Keratinocyte (primary cell): ENCODE data around the gene IGF1R. TPM values are rescaled to one million over a fixed set of nuclear protein-coding genes. Genes with fewer than 3 reads are reported as not detected.

Experiments used
- DNase-seq: peaks from one replicate; pipeline ENCODE4 v3.0.0-alpha.2; 2011; ENCODE audit warnings: low read depth, missing footprints, low spot score
- FAIRE-seq: peaks from 2 replicates; lab custom pipeline; 2011; peaks lifted over from hg19 to GRCh38; lab: Jason Lieb, UNC
- H2AFZ ChIP-seq: 2 replicates; pipeline ENCODE4 v1.6.0; 2012; ENCODE audit warnings: low read length, control low read depth, inconsistent platforms; ENCODE audit not compliant: control insufficient read depth
- H3K27ac ChIP-seq: 2 replicates; pipeline ENCODE4 v1.5.1; 2011; ENCODE audit warnings: low read length; ENCODE audit not compliant: control insufficient read depth, insufficient read depth
- H3K27me3 ChIP-seq: 3 replicates; pipeline ENCODE4 v1.6.0; 2011; ENCODE audit warnings: low read length; ENCODE audit not compliant: control insufficient read depth, insufficient read depth; ENCODE audit errors: extremely low read depth
- H3K36me3 ChIP-seq, 2 experiments: 2 replicates in 1 of 2; 3 replicates in 1 of 2; pipeline ENCODE4 v1.5.1; 2011; ENCODE audit warnings: low read length in 2 of 2, mild to moderate bottlenecking in 1 of 2; ENCODE audit not compliant: control insufficient read depth in 2 of 2, insufficient read depth in 2 of 2; ENCODE audit errors: extremely low read depth in 1 of 2
- H3K4me1 ChIP-seq: 3 replicates; pipeline ENCODE4 v1.5.1; 2011; ENCODE audit warnings: low read length; ENCODE audit not compliant: control insufficient read depth, insufficient read depth; ENCODE audit errors: extremely low read depth
- H3K4me2 ChIP-seq: 3 replicates; pipeline ENCODE4 v1.6.0; 2011; ENCODE audit warnings: low read depth, low read length; ENCODE audit not compliant: control insufficient read depth, insufficient read depth; ENCODE audit errors: extremely low read depth
- H3K4me3 ChIP-seq, 3 experiments: fragments of 200-600 bp in 1 of 3; sonication (generic) in 1 of 3; 2 replicates in 2 of 3; 3 replicates in 1 of 3; pipeline ENCODE4 v1.5.1; 2011 to 2016; ENCODE audit warnings: low read length in 3 of 3, mild to moderate bottlenecking in 3 of 3, control low read depth in 2 of 3, inconsistent platforms in 1 of 3, low read depth in 1 of 3, mixed read lengths in 1 of 3, mixed run types in 1 of 3, moderate library complexity in 1 of 3; ENCODE audit not compliant: control insufficient read depth in 2 of 3, insufficient read depth in 2 of 3; ENCODE audit errors: extremely low read depth in 1 of 3
- H3K79me2 ChIP-seq: 2 replicates; pipeline ENCODE4 v1.6.0; 2012; ENCODE audit warnings: low read length; ENCODE audit not compliant: control insufficient read depth, insufficient read depth
- H3K9ac ChIP-seq: 3 replicates; pipeline ENCODE4 v1.6.0; 2011; ENCODE audit warnings: low read length; ENCODE audit not compliant: control insufficient read depth, insufficient read depth; ENCODE audit errors: extremely low read depth
- H3K9me1 ChIP-seq: 3 replicates; pipeline ENCODE4 v1.6.0; 2011; ENCODE audit warnings: low read length; ENCODE audit not compliant: control insufficient read depth, insufficient read depth; ENCODE audit errors: extremely low read depth
- H3K9me3 ChIP-seq: 2 replicates; pipeline ENCODE4 v1.5.1; 2012; ENCODE audit warnings: low read depth, low read length; ENCODE audit not compliant: control insufficient read depth
- H4K20me1 ChIP-seq: 3 replicates; pipeline ENCODE4 v1.6.0; 2011; ENCODE audit warnings: low read length; ENCODE audit not compliant: control insufficient read depth, insufficient read depth; ENCODE audit errors: extremely low read depth
- CTCF ChIP-seq, 3 experiments: IDR thresholded peaks in 1 of 3; conservative IDR thresholded peaks in 1 of 3; optimal IDR thresholded peaks in 1 of 3; 2 replicates in 2 of 3; 3 replicates in 1 of 3; pipeline versions ENCODE3 to v1.5.1; 2011; ENCODE audit warnings: low read length in 3 of 3, mild to moderate bottlenecking in 3 of 3, moderate library complexity in 2 of 3, control low read depth in 1 of 3, inconsistent platforms in 1 of 3; ENCODE audit not compliant: insufficient read depth in 2 of 3; ENCODE audit errors: extremely low read depth in 1 of 3
- EZH2 ChIP-seq: IDR thresholded peaks from one replicate; pipeline ENCODE4 v1.6.1; 2012; ENCODE audit warnings: inconsistent platforms, mild to moderate bottlenecking, low read length, moderate library complexity
- dilution Hi-C: fragments of 300-500 bp; cut with MboI; formaldehyde crosslinking; loops from one replicate; pipeline ENCODE4 v1.7.0; 2020; ENCODE audit warnings: low sequenced_read_pairs; ENCODE audit not compliant: extremely low pct_ligation_motif_present
- polyA plus RNA-seq, 5 experiments: library from polyadenylated mRNA; depleted of rRNA in 3 of 5; stranded (reverse) in 3 of 5; stranded (forward) in 1 of 5; unstranded in 1 of 5; fragments of >200 nt; gene quantifications; 1 replicate in 1 of 5; 2 replicates in 3 of 5; 3 replicates in 1 of 5; pipeline versions ENCODE4 v1.2.1 to v1.2.3, GENCODE V29; 2011 to 2012; ENCODE audit warnings: missing spikeins in 2 of 5, low read depth in 1 of 5, low replicate concordance in 1 of 5

IGF1R gene
- polyA plus RNA-seq, 1 donor (not counting 4 experiments of a cell fraction or from before 2014, with no cell fraction given): 14.5 TPM

GRCh38 chr15:98758224-98758623, 109.9 kb downstream of the IGF1R start:
- Histone ChIP-seq H4K20me1 (peaks cover 5% of the 10 kb centered on the region), H3K36me3 (peaks cover 0 to 3% of the 10 kb centered on the region in 2 experiments), H3K9ac (no peak overlapping the region), H3K9me1 (peaks cover 3% of the 10 kb centered on the region), H3K4me2 (no peak overlapping the region), H3K27ac (no peak overlapping the region), H3K4me1 (peaks cover 49% of the 10 kb centered on the region), H3K27me3 (no peaks in the 10 kb centered on the region), H2AFZ (no peak overlapping the region), H3K9me3 (no peaks in the 10 kb centered on the region), H3K79me2 (peaks cover 91% of the 10 kb centered on the region), H3K4me3 (no peak overlapping the region)
- no peak for TF ChIP-seq EZH2
- no peak for TF ChIP-seq CTCF (optimal IDR thresholded peaks at IDR 0.05 in 1 of 3, IDR thresholded peaks at IDR 0.05 in 1 of 3, conservative IDR thresholded peaks at IDR 0.05 in 1 of 3; ENCODE audit: extremely low read depth in 1 of 3, insufficient read depth in 2 of 3, low read length in 3 of 3)
- FAIRE-seq (no peak), DNase-seq (no peak)
- dilution Hi-C loops: no loop called here

GRCh38 chr15:98759277-98759676, 110.9 kb downstream of the IGF1R start:
- peaks cover 47% of the 10 kb centered on the region for H3K4me1 ChIP-seq
- no peak overlapping the region for H2AFZ ChIP-seq
- no peaks in the 10 kb centered on the region for H3K27me3 ChIP-seq
- DNase-seq (no peak), FAIRE-seq (no peak)
- H3K4me3 ChIP-seq: no peak overlapping the region
- H3K9ac ChIP-seq: no peak overlapping the region
- peaks cover 5% of the 10 kb centered on the region for H3K9me1 ChIP-seq
- H3K4me2 ChIP-seq: no peak overlapping the region
- H3K36me3 ChIP-seq: peaks cover 0 to 3% of the 10 kb centered on the region in 2 experiments
- H3K27ac ChIP-seq: no peak overlapping the region
- no peaks in the 10 kb centered on the region for H3K9me3 ChIP-seq
- TF ChIP-seq EZH2: no peak
- no peak for TF ChIP-seq CTCF (optimal IDR thresholded peaks at IDR 0.05 in 1 of 3, IDR thresholded peaks at IDR 0.05 in 1 of 3, conservative IDR thresholded peaks at IDR 0.05 in 1 of 3; ENCODE audit: extremely low read depth in 1 of 3, insufficient read depth in 2 of 3, low read length in 3 of 3)
- H4K20me1 ChIP-seq: peaks cover 5% of the 10 kb centered on the region
- dilution Hi-C loops: no loop called here
- H3K79me2 ChIP-seq: peaks cover 92% of the 10 kb centered on the region
